Endothelial cell of umbilical vein (primary cell): ENCODE data around the gene KRTAP10-5. TPM values are rescaled to one million over a fixed set of nuclear protein-coding genes. Genes with fewer than 3 reads are reported as not detected.

Source experiments
- BruUV-seq: library from RNA; stranded (reverse); fragments of 400-500 nt; replicated peaks from 2 replicates; lab custom pipeline; 2021; lab: Mats Ljungman, UMichigan
- CTCF ChIA-PET: fragments of 300-600, 350-600 bp; sonication (Branson Sonifier 250); formaldehyde crosslinking; loops from one replicate; lab custom pipeline; 2021; ENCODE audit warnings: antibody characterized with exemption, inconsistent platforms; lab: Charles Lee
- POLR2A ChIA-PET: fragments of 300-600, 350-600 bp; sonication (Branson Sonifier 250); formaldehyde crosslinking; loops from one replicate; lab custom pipeline; 2021; ENCODE audit warnings: antibody characterized with exemption, inconsistent platforms; lab: Charles Lee
- DNase-seq: peaks from one replicate; pipeline ENCODE4 v3.0.0-alpha.2; 2011; ENCODE audit warnings: low read depth, low spot score
- FAIRE-seq: peaks from 2 replicates; lab custom pipeline; 2011; peaks lifted over from hg19 to GRCh38; lab: Jason Lieb, UNC
- H2AFZ ChIP-seq: 2 replicates; pipeline ENCODE4 v1.6.0; 2012; ENCODE audit warnings: low read depth, low read length, control low read depth, inconsistent platforms
- H3K27ac ChIP-seq: 2 replicates; pipeline ENCODE4 v1.5.1; 2011; ENCODE audit warnings: low read depth, mild to moderate bottlenecking, control low read depth, low read length, moderate library complexity; ENCODE audit not compliant: insufficient read depth
- H3K27me3 ChIP-seq, 2 experiments: 2 replicates each; pipeline versions ENCODE4 v1.6.0 to v1.6.1; 2011; ENCODE audit warnings: low read length in 2 of 2, mixed read lengths in 1 of 2; ENCODE audit not compliant: control insufficient read depth in 2 of 2, insufficient read depth in 2 of 2
- H3K36me3 ChIP-seq, 2 experiments: 2 replicates in 1 of 2; 3 replicates in 1 of 2; pipeline ENCODE4 v1.5.1; 2011; ENCODE audit warnings: low read length in 2 of 2, mild to moderate bottlenecking in 1 of 2, moderate library complexity in 1 of 2; ENCODE audit not compliant: control insufficient read depth in 2 of 2, insufficient read depth in 2 of 2; ENCODE audit errors: extremely low read depth in 1 of 2
- H3K4me1 ChIP-seq: 3 replicates; pipeline ENCODE4 v1.5.1; 2011; ENCODE audit warnings: mild to moderate bottlenecking, low read length; ENCODE audit not compliant: control insufficient read depth, insufficient read depth; ENCODE audit errors: extremely low read depth
- H3K4me2 ChIP-seq: 2 replicates; pipeline ENCODE4 v1.6.1; 2011; ENCODE audit warnings: low read length, control low read depth, mixed read lengths; ENCODE audit not compliant: insufficient read depth
- H3K4me3 ChIP-seq, 3 experiments: fragments of 200-600 bp in 1 of 3; sonication (generic), shearing (Covaris generic) in 1 of 3; replicated peaks in 1 of 3; 2 replicates each; pipeline ENCODE4 v1.5.1; 2011 to 2016; ENCODE audit warnings: control low read depth in 3 of 3, low read length in 3 of 3, mild to moderate bottlenecking in 2 of 3, inconsistent platforms in 1 of 3, low read depth in 1 of 3, moderate library complexity in 1 of 3; ENCODE audit not compliant: insufficient read depth in 1 of 3
- H3K79me2 ChIP-seq: 2 replicates; pipeline ENCODE4 v1.6.0; 2012; ENCODE audit warnings: low read length, inconsistent platforms; ENCODE audit not compliant: control insufficient read depth, insufficient read depth
- H3K9ac ChIP-seq: replicated peaks from 2 replicates; pipeline ENCODE3; 2011; ENCODE audit warnings: low read length, control low read depth; ENCODE audit not compliant: insufficient read depth; ENCODE audit errors: extremely low read depth
- H3K9me1 ChIP-seq: replicated peaks from 3 replicates; pipeline ENCODE4 v1.6.0; 2011; ENCODE audit warnings: mild to moderate bottlenecking, low read length; ENCODE audit not compliant: control insufficient read depth, insufficient read depth; ENCODE audit errors: extremely low read depth
- H3K9me3 ChIP-seq: replicated peaks from 2 replicates; pipeline ENCODE4 v1.5.1; 2012; ENCODE audit warnings: low read length, inconsistent platforms; ENCODE audit not compliant: control insufficient read depth, insufficient read depth
- H4K20me1 ChIP-seq: replicated peaks from 2 replicates; pipeline ENCODE3; 2011; ENCODE audit warnings: mild to moderate bottlenecking, low read length; ENCODE audit not compliant: control insufficient read depth, insufficient read depth; ENCODE audit errors: extremely low read depth
- EZH2 ChIP-seq: IDR thresholded peaks from 2 replicates; pipeline ENCODE4 v1.6.1; 2012; ENCODE audit warnings: borderline replicate concordance, low read depth, mild to moderate bottlenecking, moderate library complexity, low read length, inconsistent platforms; ENCODE audit not compliant: severe bottlenecking
- GATA2 ChIP-seq: IDR thresholded peaks from 2 replicates; pipeline ENCODE4 v1.7.0; 2011; ENCODE audit warnings: low read depth, mild to moderate bottlenecking, moderate library complexity, mixed read lengths, low read length; ENCODE audit not compliant: insufficient read length, insufficient read depth
- JUN ChIP-seq: IDR thresholded peaks from 2 replicates; pipeline ENCODE4 v1.6.1; 2011; ENCODE audit warnings: borderline replicate concordance, low read depth; ENCODE audit not compliant: insufficient read length, insufficient read depth
- POLR2A ChIP-seq: IDR thresholded peaks from 2 replicates; pipeline ENCODE4 v1.6.1; 2012; ENCODE audit warnings: low read depth, mild to moderate bottlenecking, control low read depth, low read length
- dilution Hi-C: fragments of 300-500 bp; cut with MboI; formaldehyde crosslinking; loops from one replicate; pipeline ENCODE4 v1.15.0; 2019; ENCODE audit warnings: low sequenced_read_pairs; ENCODE audit not compliant: extremely low pct_ligation_motif_present
- intact Hi-C: fragments of 100-400 bp; cut with micrococcal nuclease; formaldehyde crosslinking; loops from one replicate; pipeline ENCODE4 v1.10.0; 2022
- polyA plus RNA-seq, 4 experiments: library from polyadenylated mRNA; depleted of rRNA in 3 of 4; stranded (reverse) in 3 of 4; unstranded in 1 of 4; fragments of >200 nt; gene quantifications; 2 replicates each; pipeline versions ENCODE4 v1.2.1 to v1.2.3, GENCODE V29; 2011 to 2012; ENCODE audit warnings: missing spikeins in 1 of 4
- total RNA-seq: library from RNA; stranded (reverse); gene quantifications from 2 replicates; pipeline ENCODE4 v1.2.3, GENCODE V29; 2021
- TF ChIP-seq, protein P1 (sequence below), 2 donors: IDR thresholded peaks; 1 replicate in 1 of 2; 2 replicates in 1 of 2; pipeline ENCODE4 v1.5.1; 2011; ENCODE audit warnings: low read length in 2 of 2, mild to moderate bottlenecking in 2 of 2, moderate library complexity in 2 of 2, control low read depth in 1 of 2, inconsistent platforms in 1 of 2, low read depth in 1 of 2; ENCODE audit not compliant: insufficient read depth in 1 of 2; ENCODE audit errors: extremely low read depth in 1 of 2

The KRTAP10-5 gene
- total and polyA plus RNA-seq, 2 donors (not counting 3 experiments of a cell fraction or from before 2014, with no cell fraction given) = not detected

- no peaks in the 10 kb centered on the region for H3K79me2 ChIP-seq
- DNase-seq (no peak), FAIRE-seq (no peak)
- no peaks in the 10 kb centered on the region for H3K4me1 ChIP-seq
- H3K27ac ChIP-seq = no peak overlapping the region
- BruUV-seq = no TSS peak
- ChIA-PET CTCF (interaction anchor here (1.5 kb wide), 1 partner anchor 15 kb away, joined by 3 read pairs; no protein-coding TSS in a partner anchor), POLR2A (no interaction called here)
- H3K27me3 ChIP-seq = peaks cover 0 to 3% of the 10 kb centered on the region in 2 experiments
- no peak for TF ChIP-seq EZH2
- no peak for TF ChIP-seq JUN
- no peak for TF ChIP-seq POLR2A
- no peak for TF ChIP-seq GATA2
- TF ChIP-seq, protein P1, sequence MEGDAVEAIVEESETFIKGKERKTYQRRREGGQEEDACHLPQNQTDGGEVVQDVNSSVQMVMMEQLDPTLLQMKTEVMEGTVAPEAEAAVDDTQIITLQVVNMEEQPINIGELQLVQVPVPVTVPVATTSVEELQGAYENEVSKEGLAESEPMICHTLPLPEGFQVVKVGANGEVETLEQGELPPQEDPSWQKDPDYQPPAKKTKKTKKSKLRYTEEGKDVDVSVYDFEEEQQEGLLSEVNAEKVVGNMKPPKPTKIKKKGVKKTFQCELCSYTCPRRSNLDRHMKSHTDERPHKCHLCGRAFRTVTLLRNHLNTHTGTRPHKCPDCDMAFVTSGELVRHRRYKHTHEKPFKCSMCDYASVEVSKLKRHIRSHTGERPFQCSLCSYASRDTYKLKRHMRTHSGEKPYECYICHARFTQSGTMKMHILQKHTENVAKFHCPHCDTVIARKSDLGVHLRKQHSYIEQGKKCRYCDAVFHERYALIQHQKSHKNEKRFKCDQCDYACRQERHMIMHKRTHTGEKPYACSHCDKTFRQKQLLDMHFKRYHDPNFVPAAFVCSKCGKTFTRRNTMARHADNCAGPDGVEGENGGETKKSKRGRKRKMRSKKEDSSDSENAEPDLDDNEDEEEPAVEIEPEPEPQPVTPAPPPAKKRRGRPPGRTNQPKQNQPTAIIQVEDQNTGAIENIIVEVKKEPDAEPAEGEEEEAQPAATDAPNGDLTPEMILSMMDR (IDR thresholded peaks at IDR 0.05; ENCODE audit: extremely low read depth in 1 of 2, insufficient read depth in 1 of 2, low read depth in 1 of 2, low read length in 2 of 2) = no peak
- no peak overlapping the region for H2AFZ ChIP-seq
- H3K4me3 ChIP-seq = no peak overlapping the region
- no peaks in the 10 kb centered on the region for H3K36me3 ChIP-seq
- no peaks in the 10 kb centered on the region for H4K20me1 ChIP-seq
- H3K9me3 ChIP-seq = no peaks in the 10 kb centered on the region
- intact Hi-C loops = no loop called here
- no peaks in the 10 kb centered on the region for H3K9me1 ChIP-seq
- dilution Hi-C loops = no loop called here
- H3K9ac ChIP-seq = no peak overlapping the region
- H3K4me2 ChIP-seq = no peak overlapping the region
These were observed 47.7 kb downstream of the KRTAP10-5 start for GRCh38 chr21:44532712-44533111.
